HEK293 (cell line): ENCODE results near the gene STN1.
A peak's percentile ranks its signal among the peaks of the same experiment; 100 is the strongest.

Experiments used
- CTCF ChIA-PET: fragments of 350-600 bp; formaldehyde crosslinking; extraction: SDS; loops from one replicate; lab custom pipeline; 2021; ENCODE audit warnings: antibody characterized with exemption; lab: Yijun Ruan, JAX
- POLR2A ChIA-PET: fragments of 300-600 bp; formaldehyde crosslinking; extraction: SDS; loops from one replicate; lab custom pipeline; 2020; ENCODE audit warnings: antibody characterized with exemption, inconsistent platforms; lab: Yijun Ruan, JAX
- H3K27ac ChIP-seq: fragments of 200-500 bp; sonication (Bioruptor generic); 2 replicates; pipeline ENCODE4 v1.5.1; 2014; ENCODE audit warnings: low read depth, low read length, control low read depth, inconsistent platforms; ENCODE audit errors: extremely low read depth
- H3K36me3 ChIP-seq, 2 experiments: fragments of 200-500 bp in 1 of 2; sonication (Bioruptor generic) in 1 of 2; 1 replicate in 1 of 2; 2 replicates in 1 of 2; pipeline ENCODE4 v1.5.1; 2014 to 2017; ENCODE audit warnings: inconsistent platforms in 2 of 2, low read length in 2 of 2; ENCODE audit not compliant: control insufficient read depth in 2 of 2, insufficient read depth in 1 of 2
- H3K4me1 ChIP-seq: fragments of 200-500 bp; sonication (Bioruptor generic); 2 replicates; pipeline ENCODE4 v1.5.1; 2014; ENCODE audit warnings: mild to moderate bottlenecking, low read length, inconsistent platforms; ENCODE audit not compliant: control insufficient read depth, insufficient read depth
- H3K4me3 ChIP-seq: 2 replicates; pipeline ENCODE4 v1.5.1; 2011; ENCODE audit warnings: low read depth, mild to moderate bottlenecking, control low read depth, low read length, moderate library complexity
- H3K9me3 ChIP-seq: fragments of 200-500 bp; sonication (Bioruptor generic); 2 replicates; pipeline ENCODE4 v1.5.1; 2014; ENCODE audit warnings: low read depth, low read length, inconsistent platforms; ENCODE audit not compliant: control insufficient read depth, insufficient read depth
- HOXA7 ChIP-seq: sonication (generic); formaldehyde crosslinking; IDR thresholded peaks from 2 replicates; pipeline ENCODE4 v1.8.1; 2022; ENCODE audit warnings: missing genetic modification reagents, borderline replicate concordance
- HOXC10 ChIP-seq: sonication (generic); formaldehyde crosslinking; IDR thresholded peaks from 2 replicates; pipeline ENCODE4 v1.8.1; 2023; ENCODE audit warnings: mild to moderate bottlenecking, missing genetic modification reagents
- MEIS1 ChIP-seq: sonication (generic); formaldehyde crosslinking; IDR thresholded peaks from 2 replicates; pipeline ENCODE4 v1.8.1; 2022; ENCODE audit warnings: missing genetic modification reagents, mild to moderate bottlenecking, borderline replicate concordance
- YY2 ChIP-seq: fragments of 450-650 bp; formaldehyde crosslinking; IDR thresholded peaks from 2 replicates; pipeline ENCODE4 v1.5.1; 2016; ENCODE audit warnings: missing biosample characterization, missing genetic modification characterization
- ZFHX2 ChIP-seq: fragments of 450-650 bp; formaldehyde crosslinking; conservative IDR thresholded peaks from 2 replicates; pipeline ENCODE4 v1.5.1; 2016; ENCODE audit warnings: missing biosample characterization, missing genetic modification characterization
- ZNF10 ChIP-seq: fragments of 450-650 bp; formaldehyde crosslinking; IDR thresholded peaks from 2 replicates; pipeline ENCODE4 v1.5.1; 2017; ENCODE audit warnings: missing biosample characterization, missing genetic modification characterization
- ZNF157 ChIP-seq: fragments of 450-650 bp; formaldehyde crosslinking; IDR thresholded peaks from 2 replicates; pipeline ENCODE4 v1.5.1; 2016; ENCODE audit warnings: missing biosample characterization, missing genetic modification characterization
- ZNF266 ChIP-seq: fragments of 450-650 bp; formaldehyde crosslinking; IDR thresholded peaks from 2 replicates; pipeline ENCODE4 v1.5.1; 2016; ENCODE audit warnings: missing biosample characterization, missing genetic modification characterization, low read depth
- ZNF311 ChIP-seq: fragments of 450-650 bp; formaldehyde crosslinking; IDR thresholded peaks from 2 replicates; pipeline ENCODE4 v1.5.1; 2017; ENCODE audit warnings: missing biosample characterization, missing genetic modification characterization, borderline replicate concordance
- ZNF433 ChIP-seq: fragments of 450-650 bp; formaldehyde crosslinking; IDR thresholded peaks from 2 replicates; pipeline ENCODE4 v1.5.1; 2016; ENCODE audit warnings: missing biosample characterization, missing genetic modification characterization, low read depth
- ZNF560 ChIP-seq: fragments of 450-650 bp; formaldehyde crosslinking; IDR thresholded peaks from 2 replicates; pipeline ENCODE4 v1.5.1; 2017; ENCODE audit warnings: missing biosample characterization, missing genetic modification characterization, borderline replicate concordance
- ZNF600 ChIP-seq: fragments of 450-650 bp; formaldehyde crosslinking; IDR thresholded peaks from 2 replicates; pipeline ENCODE4 v1.5.1; 2016; ENCODE audit warnings: missing biosample characterization, missing genetic modification characterization
- ZNF624 ChIP-seq: fragments of 450-650 bp; formaldehyde crosslinking; IDR thresholded peaks from 2 replicates; pipeline ENCODE4 v1.5.1; 2017; ENCODE audit warnings: missing biosample characterization, missing genetic modification characterization
- ZNF629 ChIP-seq: fragments of 450-650 bp; formaldehyde crosslinking; IDR thresholded peaks from 2 replicates; pipeline ENCODE4 v1.5.1; 2017; ENCODE audit warnings: missing biosample characterization, missing genetic modification characterization
- ZNF747 ChIP-seq: fragments of 450-650 bp; formaldehyde crosslinking; IDR thresholded peaks from 2 replicates; pipeline ENCODE4 v1.5.1; 2016; ENCODE audit warnings: missing biosample characterization, missing genetic modification characterization
- ZNF777 ChIP-seq: fragments of 450-650 bp; formaldehyde crosslinking; IDR thresholded peaks from 2 replicates; pipeline ENCODE4 v1.5.1; 2017; ENCODE audit warnings: missing biosample characterization, missing genetic modification characterization, borderline replicate concordance
- TF ChIP-seq, protein P1 (sequence below): fragments of 450-650 bp; IDR thresholded peaks from 2 replicates; pipeline ENCODE4 v1.5.1; 2018; ENCODE audit warnings: missing biosample characterization, missing genetic modification characterization
- TF ChIP-seq, protein P2 (sequence below): fragments of 450-650 bp; formaldehyde crosslinking; IDR thresholded peaks from 2 replicates; pipeline ENCODE4 v1.5.1; 2017; ENCODE audit warnings: missing biosample characterization, missing genetic modification characterization
- TF ChIP-seq, protein P3 (sequence below): fragments of 450-650 bp; IDR thresholded peaks from 2 replicates; pipeline ENCODE4 v1.5.1; 2018; ENCODE audit warnings: missing biosample characterization, mild to moderate bottlenecking, missing genetic modification characterization
- TF ChIP-seq, protein P4 (sequence below): fragments of 450-650 bp; formaldehyde crosslinking; IDR thresholded peaks from 2 replicates; pipeline ENCODE4 v1.5.1; 2016; ENCODE audit warnings: missing biosample characterization, missing genetic modification characterization
- TF ChIP-seq, protein P5 (sequence below): fragments of 450-650 bp; formaldehyde crosslinking; IDR thresholded peaks from 2 replicates; pipeline ENCODE4; 2016; ENCODE audit warnings: missing biosample characterization, missing genetic modification characterization
- TF ChIP-seq, protein P6 (sequence below): fragments of 450-650 bp; formaldehyde crosslinking; IDR thresholded peaks from 2 replicates; pipeline ENCODE4 v1.5.1; 2017; ENCODE audit warnings: missing biosample characterization, missing genetic modification characterization
- TF ChIP-seq, protein P7 (sequence below): fragments of 450-650 bp; formaldehyde crosslinking; IDR thresholded peaks from 2 replicates; pipeline ENCODE4 v1.5.1; 2016; ENCODE audit warnings: missing biosample characterization, missing genetic modification characterization

Gene STN1

DNA sequence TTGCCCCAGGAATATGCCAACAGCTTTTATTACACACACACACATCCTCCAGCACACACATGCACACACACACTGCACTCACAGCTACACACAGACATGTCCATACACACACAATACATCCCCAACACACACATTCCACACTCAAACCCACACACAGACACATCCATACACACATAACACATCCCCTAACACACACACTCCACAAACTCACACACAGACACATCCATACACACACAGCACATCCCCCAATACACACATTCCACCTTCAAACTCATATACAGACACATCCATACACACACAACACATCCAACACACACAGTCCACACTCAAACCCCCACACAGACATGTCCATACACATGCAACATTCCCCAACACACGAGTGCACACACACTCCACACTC lies 81.7 kb downstream of the STN1 start:
- peaks cover 15% of the 10 kb centered on the region for H3K4me1 ChIP-seq
- H3K36me3 ChIP-seq: no peaks in the 10 kb centered on the region
- no peak overlapping the region for H3K27ac ChIP-seq
- ChIA-PET POLR2A (no interaction called here), CTCF (interaction anchor here (0.6 kb wide), 1 partner anchor 1034 kb away, joined by 6 read pairs; no protein-coding TSS in a partner anchor)
- no peak overlapping the region for H3K4me3 ChIP-seq
- 0 out of 2 replicates have a peak, but pooled peaks cover 2% of the 10 kb centered on the region for H3K9me3 ChIP-seq
- TF ChIP-seq, protein P1, sequence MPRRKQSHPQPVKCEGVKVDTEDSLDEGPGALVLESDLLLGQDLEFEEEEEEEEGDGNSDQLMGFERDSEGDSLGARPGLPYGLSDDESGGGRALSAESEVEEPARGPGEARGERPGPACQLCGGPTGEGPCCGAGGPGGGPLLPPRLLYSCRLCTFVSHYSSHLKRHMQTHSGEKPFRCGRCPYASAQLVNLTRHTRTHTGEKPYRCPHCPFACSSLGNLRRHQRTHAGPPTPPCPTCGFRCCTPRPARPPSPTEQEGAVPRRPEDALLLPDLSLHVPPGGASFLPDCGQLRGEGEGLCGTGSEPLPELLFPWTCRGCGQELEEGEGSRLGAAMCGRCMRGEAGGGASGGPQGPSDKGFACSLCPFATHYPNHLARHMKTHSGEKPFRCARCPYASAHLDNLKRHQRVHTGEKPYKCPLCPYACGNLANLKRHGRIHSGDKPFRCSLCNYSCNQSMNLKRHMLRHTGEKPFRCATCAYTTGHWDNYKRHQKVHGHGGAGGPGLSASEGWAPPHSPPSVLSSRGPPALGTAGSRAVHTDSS (tag by site-specific recombination): no peak
- no peak for TF ChIP-seq ZNF433 (tag by site-specific recombination)
- 0 out of 2 replicates have a peak, but pooled peaks have one; percentile 17 for TF ChIP-seq YY2 (tag by site-specific recombination)
- TF ChIP-seq ZNF629 (tag by site-specific recombination): no peak
- no peak for TF ChIP-seq HOXA7 (CRISPR knock-in tag)
- TF ChIP-seq ZNF10: no peak
- TF ChIP-seq, protein P2, sequence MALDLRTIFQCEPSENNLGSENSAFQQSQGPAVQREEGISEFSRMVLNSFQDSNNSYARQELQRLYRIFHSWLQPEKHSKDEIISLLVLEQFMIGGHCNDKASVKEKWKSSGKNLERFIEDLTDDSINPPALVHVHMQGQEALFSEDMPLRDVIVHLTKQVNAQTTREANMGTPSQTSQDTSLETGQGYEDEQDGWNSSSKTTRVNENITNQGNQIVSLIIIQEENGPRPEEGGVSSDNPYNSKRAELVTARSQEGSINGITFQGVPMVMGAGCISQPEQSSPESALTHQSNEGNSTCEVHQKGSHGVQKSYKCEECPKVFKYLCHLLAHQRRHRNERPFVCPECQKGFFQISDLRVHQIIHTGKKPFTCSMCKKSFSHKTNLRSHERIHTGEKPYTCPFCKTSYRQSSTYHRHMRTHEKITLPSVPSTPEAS (tag by site-specific recombination): peak; percentile 90
- TF ChIP-seq ZNF747 (tag by site-specific recombination): no peak
- TF ChIP-seq ZNF266: 0 out of 2 replicates have a peak, but pooled peaks have one; percentile 54
- peak; percentile 21; the same call in 1 of the 2 replicates for TF ChIP-seq ZFHX2
- TF ChIP-seq, protein P3, sequence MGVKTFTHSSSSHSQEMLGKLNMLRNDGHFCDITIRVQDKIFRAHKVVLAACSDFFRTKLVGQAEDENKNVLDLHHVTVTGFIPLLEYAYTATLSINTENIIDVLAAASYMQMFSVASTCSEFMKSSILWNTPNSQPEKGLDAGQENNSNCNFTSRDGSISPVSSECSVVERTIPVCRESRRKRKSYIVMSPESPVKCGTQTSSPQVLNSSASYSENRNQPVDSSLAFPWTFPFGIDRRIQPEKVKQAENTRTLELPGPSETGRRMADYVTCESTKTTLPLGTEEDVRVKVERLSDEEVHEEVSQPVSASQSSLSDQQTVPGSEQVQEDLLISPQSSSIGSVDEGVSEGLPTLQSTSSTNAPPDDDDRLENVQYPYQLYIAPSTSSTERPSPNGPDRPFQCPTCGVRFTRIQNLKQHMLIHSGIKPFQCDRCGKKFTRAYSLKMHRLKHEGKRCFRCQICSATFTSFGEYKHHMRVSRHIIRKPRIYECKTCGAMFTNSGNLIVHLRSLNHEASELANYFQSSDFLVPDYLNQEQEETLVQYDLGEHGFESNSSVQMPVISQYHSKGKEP: no peak
- TF ChIP-seq ZNF157 (tag by site-specific recombination): 0 out of 2 replicates have a peak, but pooled peaks have one; percentile 30
- 0 out of 2 replicates have a peak, but pooled peaks have one; percentile 60 for TF ChIP-seq ZNF311
- TF ChIP-seq ZNF777 (tag by site-specific recombination): no peak
- peak; percentile 92 for TF ChIP-seq ZNF600 (tag by site-specific recombination)
- TF ChIP-seq MEIS1 (CRISPR knock-in tag): no peak
- TF ChIP-seq HOXC10 (CRISPR knock-in tag): no peak
- TF ChIP-seq, protein P4, sequence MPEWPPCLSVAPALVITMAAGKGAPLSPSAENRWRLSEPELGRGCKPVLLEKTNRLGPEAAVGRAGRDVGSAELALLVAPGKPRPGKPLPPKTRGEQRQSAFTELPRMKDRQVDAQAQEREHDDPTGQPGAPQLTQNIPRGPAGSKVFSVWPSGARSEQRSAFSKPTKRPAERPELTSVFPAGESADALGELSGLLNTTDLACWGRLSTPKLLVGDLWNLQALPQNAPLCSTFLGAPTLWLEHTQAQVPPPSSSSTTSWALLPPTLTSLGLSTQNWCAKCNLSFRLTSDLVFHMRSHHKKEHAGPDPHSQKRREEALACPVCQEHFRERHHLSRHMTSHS: 0 out of 2 replicates have a peak, but pooled peaks have one; percentile 36
- no peak for TF ChIP-seq ZNF624 (tag by site-specific recombination)
- TF ChIP-seq ZNF560 (tag by site-specific recombination): no peak
- TF ChIP-seq, protein P5, sequence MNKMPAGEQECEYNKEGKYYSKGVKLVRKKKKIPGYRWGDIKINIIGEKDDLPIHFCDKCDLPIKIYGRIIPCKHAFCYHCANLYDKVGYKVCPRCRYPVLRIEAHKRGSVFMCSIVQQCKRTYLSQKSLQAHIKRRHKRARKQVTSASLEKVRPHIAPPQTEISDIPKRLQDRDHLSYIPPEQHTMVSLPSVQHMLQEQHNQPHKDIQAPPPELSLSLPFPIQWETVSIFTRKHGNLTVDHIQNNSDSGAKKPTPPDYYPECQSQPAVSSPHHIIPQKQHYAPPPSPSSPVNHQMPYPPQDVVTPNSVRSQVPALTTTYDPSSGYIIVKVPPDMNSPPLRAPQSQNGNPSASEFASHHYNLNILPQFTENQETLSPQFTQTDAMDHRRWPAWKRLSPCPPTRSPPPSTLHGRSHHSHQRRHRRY (tag by site-specific recombination): 0 out of 2 replicates have a peak, but pooled peaks have one; percentile 43
- TF ChIP-seq, protein P6, sequence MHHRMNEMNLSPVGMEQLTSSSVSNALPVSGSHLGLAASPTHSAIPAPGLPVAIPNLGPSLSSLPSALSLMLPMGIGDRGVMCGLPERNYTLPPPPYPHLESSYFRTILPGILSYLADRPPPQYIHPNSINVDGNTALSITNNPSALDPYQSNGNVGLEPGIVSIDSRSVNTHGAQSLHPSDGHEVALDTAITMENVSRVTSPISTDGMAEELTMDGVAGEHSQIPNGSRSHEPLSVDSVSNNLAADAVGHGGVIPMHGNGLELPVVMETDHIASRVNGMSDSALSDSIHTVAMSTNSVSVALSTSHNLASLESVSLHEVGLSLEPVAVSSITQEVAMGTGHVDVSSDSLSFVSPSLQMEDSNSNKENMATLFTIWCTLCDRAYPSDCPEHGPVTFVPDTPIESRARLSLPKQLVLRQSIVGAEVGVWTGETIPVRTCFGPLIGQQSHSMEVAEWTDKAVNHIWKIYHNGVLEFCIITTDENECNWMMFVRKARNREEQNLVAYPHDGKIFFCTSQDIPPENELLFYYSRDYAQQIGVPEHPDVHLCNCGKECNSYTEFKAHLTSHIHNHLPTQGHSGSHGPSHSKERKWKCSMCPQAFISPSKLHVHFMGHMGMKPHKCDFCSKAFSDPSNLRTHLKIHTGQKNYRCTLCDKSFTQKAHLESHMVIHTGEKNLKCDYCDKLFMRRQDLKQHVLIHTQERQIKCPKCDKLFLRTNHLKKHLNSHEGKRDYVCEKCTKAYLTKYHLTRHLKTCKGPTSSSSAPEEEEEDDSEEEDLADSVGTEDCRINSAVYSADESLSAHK (tag by site-specific recombination): no peak
- TF ChIP-seq, protein P7, sequence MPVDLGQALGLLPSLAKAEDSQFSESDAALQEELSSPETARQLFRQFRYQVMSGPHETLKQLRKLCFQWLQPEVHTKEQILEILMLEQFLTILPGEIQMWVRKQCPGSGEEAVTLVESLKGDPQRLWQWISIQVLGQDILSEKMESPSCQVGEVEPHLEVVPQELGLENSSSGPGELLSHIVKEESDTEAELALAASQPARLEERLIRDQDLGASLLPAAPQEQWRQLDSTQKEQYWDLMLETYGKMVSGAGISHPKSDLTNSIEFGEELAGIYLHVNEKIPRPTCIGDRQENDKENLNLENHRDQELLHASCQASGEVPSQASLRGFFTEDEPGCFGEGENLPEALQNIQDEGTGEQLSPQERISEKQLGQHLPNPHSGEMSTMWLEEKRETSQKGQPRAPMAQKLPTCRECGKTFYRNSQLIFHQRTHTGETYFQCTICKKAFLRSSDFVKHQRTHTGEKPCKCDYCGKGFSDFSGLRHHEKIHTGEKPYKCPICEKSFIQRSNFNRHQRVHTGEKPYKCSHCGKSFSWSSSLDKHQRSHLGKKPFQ (tag by site-specific recombination): peak; percentile 39; the same call in 1 of the 2 replicates
